Measurements from ENCODE around the gene IZUMO1. TPM values are rescaled to one million over a fixed set of nuclear protein-coding genes. Genes with fewer than 3 reads are reported as not detected.

The IZUMO1 gene
- total and polyA plus RNA-seq, 2 experiments from 2014 or later: not detected

DNA sequence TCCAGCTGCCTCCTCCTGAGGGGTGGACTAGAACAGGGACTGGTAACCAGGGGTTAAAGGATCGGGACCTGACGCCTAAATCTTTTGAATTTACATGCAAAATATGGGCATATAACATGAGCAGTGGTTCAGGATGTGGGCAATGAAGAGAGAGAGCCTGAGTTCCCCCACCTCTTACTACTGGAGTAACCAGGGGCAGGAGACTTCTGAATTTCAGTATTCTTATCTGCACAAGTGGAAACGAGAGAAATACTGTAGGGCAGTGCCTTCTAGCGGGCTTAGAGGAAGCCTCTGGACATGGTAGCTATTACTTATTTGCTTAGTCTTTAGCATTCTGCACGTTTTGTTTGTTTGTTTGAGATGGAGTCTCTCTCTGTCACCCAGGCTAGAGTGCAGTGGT is 37.8 kb upstream of the IZUMO1 start:
- Histone ChIP-seq H3K4me1 (ENCODE audit: low read depth) (no peaks in the 10 kb centered on the region), H3K27me3 (no peaks in the 10 kb centered on the region), H3K9me3 (ENCODE audit: low read depth) (no peaks in the 10 kb centered on the region), H3K27ac (no peak overlapping the region), H3K4me3 (no peak overlapping the region), H3K36me3 (no peaks in the 10 kb centered on the region)
- peak; percentile 25 to 48 for DNase-seq (ENCODE audit: low read depth in 1 of 2, low spot score in 1 of 2)
- TF ChIP-seq, protein P1, sequence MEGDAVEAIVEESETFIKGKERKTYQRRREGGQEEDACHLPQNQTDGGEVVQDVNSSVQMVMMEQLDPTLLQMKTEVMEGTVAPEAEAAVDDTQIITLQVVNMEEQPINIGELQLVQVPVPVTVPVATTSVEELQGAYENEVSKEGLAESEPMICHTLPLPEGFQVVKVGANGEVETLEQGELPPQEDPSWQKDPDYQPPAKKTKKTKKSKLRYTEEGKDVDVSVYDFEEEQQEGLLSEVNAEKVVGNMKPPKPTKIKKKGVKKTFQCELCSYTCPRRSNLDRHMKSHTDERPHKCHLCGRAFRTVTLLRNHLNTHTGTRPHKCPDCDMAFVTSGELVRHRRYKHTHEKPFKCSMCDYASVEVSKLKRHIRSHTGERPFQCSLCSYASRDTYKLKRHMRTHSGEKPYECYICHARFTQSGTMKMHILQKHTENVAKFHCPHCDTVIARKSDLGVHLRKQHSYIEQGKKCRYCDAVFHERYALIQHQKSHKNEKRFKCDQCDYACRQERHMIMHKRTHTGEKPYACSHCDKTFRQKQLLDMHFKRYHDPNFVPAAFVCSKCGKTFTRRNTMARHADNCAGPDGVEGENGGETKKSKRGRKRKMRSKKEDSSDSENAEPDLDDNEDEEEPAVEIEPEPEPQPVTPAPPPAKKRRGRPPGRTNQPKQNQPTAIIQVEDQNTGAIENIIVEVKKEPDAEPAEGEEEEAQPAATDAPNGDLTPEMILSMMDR (IDR thresholded peaks at IDR 0.05; ENCODE audit: low read depth, low read length): peak; percentile 31

DNA sequence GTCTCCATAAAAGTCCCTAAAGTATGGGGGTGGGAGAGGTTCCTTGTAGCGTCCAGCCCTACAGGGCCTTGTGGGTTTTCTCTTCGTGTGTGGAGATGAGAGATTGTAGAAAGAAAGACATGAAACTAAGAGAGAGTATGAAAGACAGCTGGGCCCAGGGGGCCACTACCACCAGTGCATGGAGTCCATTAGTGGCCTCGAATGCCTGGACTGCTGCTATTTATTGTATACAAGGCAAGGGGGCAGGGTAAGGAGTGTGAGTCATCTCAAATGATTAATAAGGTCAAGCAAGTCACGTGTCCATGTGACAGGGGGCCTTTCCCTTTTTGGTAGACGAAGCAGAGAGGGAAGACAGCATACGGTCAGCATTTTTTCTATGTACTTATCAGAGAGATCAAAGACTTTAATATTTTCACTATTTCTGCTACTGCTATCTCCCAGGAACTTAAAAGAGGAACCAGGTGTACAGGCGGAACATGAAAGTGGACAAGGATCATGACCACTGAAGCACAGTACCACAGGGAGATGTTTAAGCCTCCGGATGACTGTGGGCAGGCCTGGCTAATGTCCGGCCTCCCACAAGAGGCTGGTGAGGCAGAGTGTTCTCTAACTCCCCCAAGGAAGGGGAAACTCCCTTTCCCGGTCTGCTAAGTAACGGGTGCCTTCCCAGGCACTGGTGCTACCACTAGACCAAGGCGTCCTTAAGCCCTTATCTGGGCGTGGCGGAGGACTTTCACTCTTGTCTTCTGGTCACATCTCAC is 34.1 kb upstream of the IZUMO1 start:
- Histone ChIP-seq H3K27ac (no peak overlapping the region), H3K36me3 (no peaks in the 10 kb centered on the region), H3K27me3 (no peaks in the 10 kb centered on the region), H3K9me3 (ENCODE audit: low read depth) (no peaks in the 10 kb centered on the region), H3K4me1 (ENCODE audit: low read depth) (no peaks in the 10 kb centered on the region), H3K4me3 (no peak overlapping the region)
- DNase-seq (ENCODE audit: low read depth in 1 of 2, low spot score in 1 of 2): peak in 1 of 2 donors; percentile 65
- TF ChIP-seq, protein P1 (IDR thresholded peaks at IDR 0.05; ENCODE audit: low read depth, low read length): no peak

DNA sequence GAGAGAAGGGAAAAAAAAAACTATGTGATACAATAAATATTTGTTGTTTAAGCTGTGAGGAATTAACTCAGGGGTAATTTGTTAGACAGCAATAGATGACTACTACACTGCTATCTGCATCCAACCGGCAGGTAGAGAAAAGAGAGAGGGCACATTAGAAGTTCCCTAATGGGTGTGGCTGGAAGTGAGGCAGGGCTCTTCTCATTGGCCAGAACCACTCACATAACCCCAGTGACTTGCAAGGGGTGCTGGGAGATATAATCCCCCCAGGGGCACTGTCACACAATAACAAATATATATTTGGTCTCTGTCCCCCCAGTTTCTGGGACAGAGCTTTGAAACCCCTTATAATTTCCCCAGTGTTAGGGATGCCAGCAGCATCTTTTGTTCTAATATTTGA is 32.9 kb upstream of the IZUMO1 start:
- no peak for DNase-seq (ENCODE audit: low read depth in 1 of 2, low spot score in 1 of 2)
- Histone ChIP-seq H3K9me3 (ENCODE audit: low read depth) (no peaks in the 10 kb centered on the region), H3K27ac (no peak overlapping the region), H3K4me3 (no peak overlapping the region), H3K36me3 (no peaks in the 10 kb centered on the region), H3K4me1 (ENCODE audit: low read depth) (no peaks in the 10 kb centered on the region), H3K27me3 (no peaks in the 10 kb centered on the region)
- TF ChIP-seq, protein P1 (IDR thresholded peaks at IDR 0.05; ENCODE audit: low read depth, low read length): no peak

DNA sequence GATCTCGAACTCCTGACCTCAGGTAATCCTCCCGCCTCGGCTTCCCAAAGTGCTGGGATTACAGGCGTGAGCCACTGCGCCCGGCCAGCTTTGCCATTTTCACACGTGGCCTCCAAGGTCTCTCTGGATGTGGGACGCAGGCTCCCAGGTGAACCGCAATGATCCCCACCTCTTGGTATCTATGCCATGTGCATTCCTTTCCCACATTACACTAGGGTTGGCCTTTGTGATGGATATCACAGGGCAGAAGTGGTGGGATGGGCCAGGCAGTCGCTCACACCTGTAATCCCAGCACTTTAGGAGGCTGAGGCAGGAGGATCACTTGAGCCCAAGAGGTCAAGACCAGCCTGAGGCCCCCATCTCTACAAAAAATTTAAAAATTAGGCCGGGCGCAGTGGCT is 31.0 kb upstream of the IZUMO1 start:
- no peak for DNase-seq (ENCODE audit: low read depth in 1 of 2, low spot score in 1 of 2)
- no peak overlapping the region for H3K27ac ChIP-seq
- no peak overlapping the region for H3K4me3 ChIP-seq
- TF ChIP-seq, protein P1 (IDR thresholded peaks at IDR 0.05; ENCODE audit: low read depth, low read length): no peak
- no peaks in the 10 kb centered on the region for H3K27me3 ChIP-seq
- no peaks in the 10 kb centered on the region for H3K36me3 ChIP-seq
- H3K9me3 ChIP-seq (ENCODE audit: low read depth): no peaks in the 10 kb centered on the region
- no peaks in the 10 kb centered on the region for H3K4me1 ChIP-seq (ENCODE audit: low read depth)

- Histone ChIP-seq H3K27me3 (no peaks in the 10 kb centered on the region), H3K4me3 (no peak overlapping the region), H3K36me3 (no peaks in the 10 kb centered on the region), H3K4me1 (ENCODE audit: low read depth) (no peaks in the 10 kb centered on the region), H3K9me3 (ENCODE audit: low read depth) (no peaks in the 10 kb centered on the region), H3K27ac (no peak overlapping the region)
- DNase-seq (ENCODE audit: low read depth in 1 of 2, low spot score in 1 of 2): no peak
- TF ChIP-seq, protein P1 (IDR thresholded peaks at IDR 0.05; ENCODE audit: low read depth, low read length): no peak
Measured at GRCh38 chr19:48777139-48777538, 30.4 kb upstream of the IZUMO1 start.
